GM23338 (cell line): ENCODE measurements around the gene ZAP70. TPM values are rescaled to one million over a fixed set of nuclear protein-coding genes. Genes with fewer than 3 reads are reported as not detected.

Source experiments
- ATAC-seq: fragments of 200-7000 bp; cut with Tn5 transposase; 3 replicates; pipeline ENCODE4 v1.9.1; 2020
- DNase-seq: peaks from one replicate; pipeline ENCODE4 v3.0.0-alpha.2; 2015; ENCODE audit warnings: low spot score
- H2AFZ ChIP-seq: fragments of 200-600 bp; sonication (generic); 2 replicates; pipeline ENCODE4 v1.8.0; 2016; ENCODE audit warnings: antibody characterized with exemption, mild to moderate bottlenecking, moderate library complexity
- H3F3A ChIP-seq: fragments of 200-600 bp; sonication (generic); replicated peaks from 2 replicates; pipeline ENCODE4 v1.8.0; 2017; ENCODE audit warnings: antibody characterized with exemption, mixed run types, low read depth
- H3K27ac ChIP-seq: fragments of 200-600 bp; sonication (generic); 2 replicates; pipeline ENCODE4 v1.6.1; 2016; ENCODE audit warnings: low read depth
- H3K27me3 ChIP-seq: fragments of 200-600 bp; sonication (generic); 2 replicates; pipeline ENCODE4 v1.8.0; 2016; ENCODE audit warnings: mild to moderate bottlenecking, mixed run types, moderate library complexity; ENCODE audit not compliant: insufficient read depth
- H3K36me3 ChIP-seq: fragments of 200-600 bp; sonication (generic); 2 replicates; pipeline ENCODE4 v1.8.0; 2016; ENCODE audit warnings: mild to moderate bottlenecking; ENCODE audit not compliant: insufficient read depth
- H3K4me1 ChIP-seq: fragments of 200-600 bp; sonication (generic); 2 replicates; pipeline ENCODE4 v1.8.0; 2016; ENCODE audit warnings: mild to moderate bottlenecking, moderate library complexity; ENCODE audit not compliant: insufficient read depth
- H3K4me2 ChIP-seq: fragments of 200-600 bp; sonication (generic); 2 replicates; pipeline ENCODE4 v1.7.1; 2017; ENCODE audit warnings: mixed run types
- H3K4me3 ChIP-seq: fragments of 200-600 bp; sonication (generic); 2 replicates; pipeline ENCODE4 v1.6.1; 2016; ENCODE audit warnings: mixed run types
- H3K79me2 ChIP-seq: fragments of 200-600 bp; sonication (generic); replicated peaks from 2 replicates; pipeline ENCODE4 v1.8.0; 2017; ENCODE audit warnings: mild to moderate bottlenecking; ENCODE audit not compliant: insufficient read depth
- H3K9me2 ChIP-seq: fragments of 200-600 bp; sonication (generic); 2 replicates; pipeline ENCODE4 v1.8.0; 2017; ENCODE audit not compliant: insufficient read depth
- H4K20me1 ChIP-seq: fragments of 200-600 bp; sonication (generic); replicated peaks from 2 replicates; pipeline ENCODE4 v1.8.0; 2017; ENCODE audit warnings: mild to moderate bottlenecking; ENCODE audit not compliant: insufficient read depth
- H3K27ac Mint-ChIP-seq: 2 replicates; pipeline ENCODE4 v1.8.0; 2020; ENCODE audit warnings: inconsistent platforms, mild to moderate bottlenecking, moderate library complexity, mixed read lengths
- H3K27me3 Mint-ChIP-seq: 3 replicates; pipeline ENCODE4 v1.8.0; 2022; ENCODE audit warnings: low read depth, mild to moderate bottlenecking, moderate library complexity, mixed read lengths, inconsistent platforms; ENCODE audit not compliant: insufficient read depth, poor library complexity
- H3K36me3 Mint-ChIP-seq: 3 replicates; pipeline ENCODE4 v1.8.0; 2021; ENCODE audit warnings: low read depth, mild to moderate bottlenecking, inconsistent platforms, moderate library complexity, mixed read lengths
- H3K4me1 Mint-ChIP-seq: 3 replicates; pipeline ENCODE4 v1.8.0; 2020; ENCODE audit warnings: mild to moderate bottlenecking, inconsistent platforms, mixed read lengths
- H3K4me3 Mint-ChIP-seq: 3 replicates; pipeline ENCODE4 v1.8.0; 2021; ENCODE audit warnings: moderate library complexity, mild to moderate bottlenecking, inconsistent platforms, mixed read lengths
- H3K9me3 Mint-ChIP-seq: 3 replicates; pipeline ENCODE4 v1.8.0; 2020; ENCODE audit warnings: moderate library complexity, mild to moderate bottlenecking, inconsistent platforms, mixed read lengths
- EZH2 ChIP-seq: fragments of 200-600 bp; sonication (generic); IDR thresholded peaks from one replicate; pipeline ENCODE4 v1.8.0; 2017; ENCODE audit warnings: antibody characterized with exemption, mild to moderate bottlenecking, low read depth; ENCODE audit not compliant: unreplicated experiment
- JUNB ChIP-seq: IDR thresholded peaks from one replicate; pipeline ENCODE4 v1.6.1; 2016; ENCODE audit warnings: antibody characterized with exemption; ENCODE audit not compliant: unreplicated experiment
- NANOG ChIP-seq: IDR thresholded peaks from 2 replicates; pipeline ENCODE4 v1.6.1; 2016; ENCODE audit warnings: antibody characterized with exemption, borderline replicate concordance
- ZNF114 ChIP-seq: fragments of 250-450 bp; sonication (Bioruptor Pico); IDR thresholded peaks from 2 replicates; pipeline ENCODE4 v1.5.0; 2020; ENCODE audit warnings: mild to moderate bottlenecking, moderate library complexity
- ZNF331 ChIP-seq: fragments of 250-450 bp; sonication (Bioruptor Pico); IDR thresholded peaks from 2 replicates; pipeline ENCODE4 v1.5.0; 2020; ENCODE audit warnings: low read depth, mild to moderate bottlenecking, moderate library complexity
- polyA plus RNA-seq: library from polyadenylated mRNA; unstranded; fragments of >200 nt; fragmentation: Nextera tagmentation; extraction: Ambion mirVana; gene quantifications from 2 replicates; pipeline ENCODE4 v1.2.1, GENCODE V29; 2016
- total RNA-seq: library from RNA; depleted of rRNA; stranded (reverse); fragments of >200 nt; shearing (Covaris generic); gene quantifications from 2 replicates; pipeline ENCODE4 v1.2.3, GENCODE V29; 2014
- TF ChIP-seq, protein P1 (sequence below): fragments of 250-450 bp; sonication (Bioruptor Pico); IDR thresholded peaks from 2 replicates; pipeline ENCODE4 v1.5.0; 2020; ENCODE audit warnings: mild to moderate bottlenecking, moderate library complexity
- TF ChIP-seq, protein P2 (sequence below), 2 experiments: fragments of 200-600 bp in 1 of 2; sonication (generic) in 1 of 2; conservative IDR thresholded peaks; 2 replicates each; pipeline versions ENCODE4 v1.5.1 to v1.6.1; 2016 to 2017; ENCODE audit warnings: antibody characterized with exemption in 2 of 2, low read depth in 2 of 2, mild to moderate bottlenecking in 2 of 2, moderate library complexity in 1 of 2

The ZAP70 gene
- total and polyA plus RNA-seq, 2 experiments from 2014 or later, result 0.42 TPM; not detected in 1

DNA sequence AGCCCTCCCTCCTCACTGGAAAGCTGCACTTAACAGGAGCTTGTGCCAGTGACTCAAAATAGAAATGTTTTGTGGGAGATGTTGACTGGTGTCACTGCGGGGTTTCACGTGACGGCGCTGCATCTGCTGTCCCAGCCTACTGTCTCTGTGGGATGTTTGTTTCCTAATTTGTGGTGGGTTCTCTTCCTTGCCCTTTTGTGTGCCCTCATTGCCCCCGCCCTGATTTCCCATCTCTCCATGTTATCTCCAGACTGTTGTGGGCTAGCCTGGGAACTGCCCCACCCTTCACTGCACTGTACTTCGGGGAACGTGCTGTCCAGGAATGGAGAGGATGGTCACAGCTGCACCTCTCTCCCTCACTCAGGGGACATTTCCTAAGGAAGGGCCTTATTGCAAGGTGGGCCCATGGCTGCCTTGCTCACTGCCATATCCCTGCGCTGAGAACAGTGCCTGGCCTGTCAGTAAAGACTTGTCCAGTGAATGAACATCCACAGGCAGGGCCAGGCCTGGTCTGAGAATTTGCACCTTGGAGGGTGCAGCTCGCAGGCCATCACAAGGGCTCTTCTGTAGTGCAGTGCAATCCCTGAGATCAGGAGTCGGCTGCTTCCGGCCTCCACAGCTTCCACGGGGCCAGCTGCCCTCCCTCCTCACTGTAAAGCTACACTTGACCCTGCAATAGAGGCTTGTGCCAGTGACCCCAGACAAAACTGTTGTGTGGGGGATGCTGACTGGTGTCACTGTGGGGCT, 18.1 kb downstream of the ZAP70 start (continued):
- TF ChIP-seq, protein P1, sequence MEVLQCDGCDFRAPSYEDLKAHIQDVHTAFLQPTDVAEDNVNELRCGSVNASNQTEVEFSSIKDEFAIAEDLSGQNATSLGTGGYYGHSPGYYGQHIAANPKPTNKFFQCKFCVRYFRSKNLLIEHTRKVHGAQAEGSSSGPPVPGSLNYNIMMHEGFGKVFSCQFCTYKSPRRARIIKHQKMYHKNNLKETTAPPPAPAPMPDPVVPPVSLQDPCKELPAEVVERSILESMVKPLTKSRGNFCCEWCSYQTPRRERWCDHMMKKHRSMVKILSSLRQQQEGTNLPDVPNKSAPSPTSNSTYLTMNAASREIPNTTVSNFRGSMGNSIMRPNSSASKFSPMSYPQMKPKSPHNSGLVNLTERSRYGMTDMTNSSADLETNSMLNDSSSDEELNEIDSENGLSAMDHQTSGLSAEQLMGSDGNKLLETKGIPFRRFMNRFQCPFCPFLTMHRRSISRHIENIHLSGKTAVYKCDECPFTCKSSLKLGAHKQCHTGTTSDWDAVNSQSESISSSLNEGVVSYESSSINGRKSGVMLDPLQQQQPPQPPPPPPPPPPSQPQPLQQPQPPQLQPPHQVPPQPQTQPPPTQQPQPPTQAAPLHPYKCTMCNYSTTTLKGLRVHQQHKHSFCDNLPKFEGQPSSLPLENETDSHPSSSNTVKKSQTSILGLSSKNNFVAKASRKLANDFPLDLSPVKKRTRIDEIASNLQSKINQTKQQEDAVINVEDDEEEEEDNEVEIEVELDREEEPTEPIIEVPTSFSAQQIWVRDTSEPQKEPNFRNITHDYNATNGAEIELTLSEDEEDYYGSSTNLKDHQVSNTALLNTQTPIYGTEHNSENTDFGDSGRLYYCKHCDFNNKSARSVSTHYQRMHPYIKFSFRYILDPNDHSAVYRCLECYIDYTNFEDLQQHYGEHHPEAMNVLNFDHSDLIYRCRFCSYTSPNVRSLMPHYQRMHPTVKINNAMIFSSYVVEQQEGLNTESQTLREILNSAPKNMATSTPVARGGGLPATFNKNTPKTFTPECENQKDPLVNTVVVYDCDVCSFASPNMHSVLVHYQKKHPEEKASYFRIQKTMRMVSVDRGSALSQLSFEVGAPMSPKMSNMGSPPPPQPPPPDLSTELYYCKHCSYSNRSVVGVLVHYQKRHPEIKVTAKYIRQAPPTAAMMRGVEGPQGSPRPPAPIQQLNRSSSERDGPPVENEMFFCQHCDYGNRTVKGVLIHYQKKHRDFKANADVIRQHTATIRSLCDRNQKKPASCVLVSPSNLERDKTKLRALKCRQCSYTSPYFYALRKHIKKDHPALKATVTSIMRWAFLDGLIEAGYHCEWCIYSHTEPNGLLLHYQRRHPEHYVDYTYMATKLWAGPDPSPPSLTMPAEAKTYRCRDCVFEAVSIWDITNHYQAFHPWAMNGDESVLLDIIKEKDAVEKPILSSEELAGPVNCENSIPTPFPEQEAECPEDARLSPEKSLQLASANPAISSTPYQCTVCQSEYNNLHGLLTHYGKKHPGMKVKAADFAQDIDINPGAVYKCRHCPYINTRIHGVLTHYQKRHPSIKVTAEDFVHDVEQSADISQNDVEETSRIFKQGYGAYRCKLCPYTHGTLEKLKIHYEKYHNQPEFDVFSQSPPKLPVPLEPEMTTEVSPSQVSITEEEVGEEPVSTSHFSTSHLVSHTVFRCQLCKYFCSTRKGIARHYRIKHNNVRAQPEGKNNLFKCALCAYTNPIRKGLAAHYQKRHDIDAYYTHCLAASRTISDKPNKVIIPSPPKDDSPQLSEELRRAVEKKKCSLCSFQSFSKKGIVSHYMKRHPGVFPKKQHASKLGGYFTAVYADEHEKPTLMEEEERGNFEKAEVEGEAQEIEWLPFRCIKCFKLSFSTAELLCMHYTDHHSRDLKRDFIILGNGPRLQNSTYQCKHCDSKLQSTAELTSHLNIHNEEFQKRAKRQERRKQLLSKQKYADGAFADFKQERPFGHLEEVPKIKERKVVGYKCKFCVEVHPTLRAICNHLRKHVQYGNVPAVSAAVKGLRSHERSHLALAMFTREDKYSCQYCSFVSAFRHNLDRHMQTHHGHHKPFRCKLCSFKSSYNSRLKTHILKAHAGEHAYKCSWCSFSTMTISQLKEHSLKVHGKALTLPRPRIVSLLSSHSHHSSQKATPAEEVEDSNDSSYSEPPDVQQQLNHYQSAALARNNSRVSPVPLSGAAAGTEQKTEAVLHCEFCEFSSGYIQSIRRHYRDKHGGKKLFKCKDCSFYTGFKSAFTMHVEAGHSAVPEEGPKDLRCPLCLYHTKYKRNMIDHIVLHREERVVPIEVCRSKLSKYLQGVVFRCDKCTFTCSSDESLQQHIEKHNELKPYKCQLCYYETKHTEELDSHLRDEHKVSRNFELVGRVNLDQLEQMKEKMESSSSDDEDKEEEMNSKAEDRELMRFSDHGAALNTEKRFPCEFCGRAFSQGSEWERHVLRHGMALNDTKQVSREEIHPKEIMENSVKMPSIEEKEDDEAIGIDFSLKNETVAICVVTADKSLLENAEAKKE (CRISPR knock-in tag), result no peak
- no peak for TF ChIP-seq ZNF114 (CRISPR knock-in tag)
- TF ChIP-seq, protein P2, sequence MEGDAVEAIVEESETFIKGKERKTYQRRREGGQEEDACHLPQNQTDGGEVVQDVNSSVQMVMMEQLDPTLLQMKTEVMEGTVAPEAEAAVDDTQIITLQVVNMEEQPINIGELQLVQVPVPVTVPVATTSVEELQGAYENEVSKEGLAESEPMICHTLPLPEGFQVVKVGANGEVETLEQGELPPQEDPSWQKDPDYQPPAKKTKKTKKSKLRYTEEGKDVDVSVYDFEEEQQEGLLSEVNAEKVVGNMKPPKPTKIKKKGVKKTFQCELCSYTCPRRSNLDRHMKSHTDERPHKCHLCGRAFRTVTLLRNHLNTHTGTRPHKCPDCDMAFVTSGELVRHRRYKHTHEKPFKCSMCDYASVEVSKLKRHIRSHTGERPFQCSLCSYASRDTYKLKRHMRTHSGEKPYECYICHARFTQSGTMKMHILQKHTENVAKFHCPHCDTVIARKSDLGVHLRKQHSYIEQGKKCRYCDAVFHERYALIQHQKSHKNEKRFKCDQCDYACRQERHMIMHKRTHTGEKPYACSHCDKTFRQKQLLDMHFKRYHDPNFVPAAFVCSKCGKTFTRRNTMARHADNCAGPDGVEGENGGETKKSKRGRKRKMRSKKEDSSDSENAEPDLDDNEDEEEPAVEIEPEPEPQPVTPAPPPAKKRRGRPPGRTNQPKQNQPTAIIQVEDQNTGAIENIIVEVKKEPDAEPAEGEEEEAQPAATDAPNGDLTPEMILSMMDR (conservative IDR thresholded peaks at IDR 0.05; ENCODE audit: low read depth in 2 of 2), result no peak

DNA sequence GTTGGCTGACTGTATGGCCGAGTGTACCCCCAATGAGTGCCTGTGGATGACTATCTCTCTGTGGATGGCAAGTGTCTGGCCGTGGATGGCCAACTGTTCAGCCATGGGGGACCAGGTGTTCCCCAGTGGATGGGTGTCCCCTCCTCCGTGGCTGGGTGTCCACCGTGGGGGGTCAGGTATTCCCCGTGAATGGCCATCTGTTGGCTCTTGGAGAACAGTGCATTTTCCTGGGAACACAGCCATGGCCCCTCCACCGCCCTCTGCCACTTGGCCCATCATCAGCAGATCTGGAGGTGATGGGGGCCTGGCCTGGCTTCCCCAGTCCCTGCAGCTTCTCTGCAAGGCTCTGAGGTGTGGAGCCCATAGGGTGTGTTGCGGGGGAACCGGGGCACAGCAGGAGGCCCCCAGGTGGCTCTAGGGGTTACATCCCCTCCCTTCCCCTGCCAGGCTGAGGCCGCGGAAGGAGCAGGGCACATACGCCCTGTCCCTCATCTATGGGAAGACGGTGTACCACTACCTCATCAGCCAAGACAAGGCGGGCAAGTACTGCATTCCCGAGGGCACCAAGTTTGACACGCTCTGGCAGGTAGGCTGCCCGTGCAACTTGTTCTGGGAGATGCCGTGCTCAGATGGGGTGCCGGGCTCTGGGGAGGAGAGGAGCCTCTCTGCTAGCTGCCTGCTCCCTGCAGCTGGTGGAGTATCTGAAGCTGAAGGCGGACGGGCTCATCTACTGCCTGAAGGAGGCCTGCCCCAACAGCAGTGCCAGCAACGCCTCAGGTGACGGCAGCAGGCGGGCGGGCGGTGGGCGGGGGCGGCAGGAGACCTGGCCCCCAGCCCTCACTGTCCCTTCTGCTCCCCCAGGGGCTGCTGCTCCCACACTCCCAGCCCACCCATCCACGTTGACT, 19.3 kb downstream of the ZAP70 start:
- no peak overlapping the region for H3K27ac Mint-ChIP-seq

More for the DNA sequence above, 19.3 kb downstream of the ZAP70 start:
- Mint-ChIP-seq H3K4me3 (no peak overlapping the region), H3K9me3 (peaks cover 5% of the 10 kb centered on the region; the same call in 1 of the 3 replicates), H3K4me1 (no peaks in the 10 kb centered on the region; the same call in 2 of the 3 replicates), H3K27me3 (peaks cover 4% of the 10 kb centered on the region), H3K36me3 (no peaks in the 10 kb centered on the region; the same call in 2 of the 3 replicates)
- Histone ChIP-seq H4K20me1 (no peaks in the 10 kb centered on the region), H3K27ac (no peak overlapping the region), H3K79me2 (no peaks in the 10 kb centered on the region), H2AFZ (no peak overlapping the region), H3K4me1 (no peaks in the 10 kb centered on the region), H3K36me3 (no peaks in the 10 kb centered on the region), H3K27me3 (no peaks in the 10 kb centered on the region), H3F3A (no peaks in the 10 kb centered on the region), H3K4me3 (no peak overlapping the region), H3K4me2 (no peak overlapping the region), H3K9me2 (no peaks in the 10 kb centered on the region)
- no peak for DNase-seq
- ATAC-seq, result no peak
- no peak for TF ChIP-seq NANOG
- no peak for TF ChIP-seq JUNB
- TF ChIP-seq EZH2, result no peak
- no peak for TF ChIP-seq ZNF331
